KMS-11 (cell line): ENCODE results near the gene KDM3A.
"Not testable (repeated sequence)": the region's sequence is repeated elsewhere in the genome, so short reads cannot be mapped to it uniquely, and the experiment has no call there.

ENCODE experiments used
- H2AFZ ChIP-seq: fragments of 200-600 bp; sonication (generic); 2 replicates; pipeline ENCODE4 v1.6.1; 2016; ENCODE audit warnings: antibody characterized with exemption, mixed run types, low read depth
- H3K27ac ChIP-seq: fragments of 200-600 bp; sonication (generic); 2 replicates; pipeline ENCODE4 v1.6.1; 2016; ENCODE audit warnings: mild to moderate bottlenecking, mixed run types
- H3K27me3 ChIP-seq: fragments of 200-600 bp; sonication (generic); 2 replicates; pipeline ENCODE4 v1.6.1; 2017; ENCODE audit warnings: mild to moderate bottlenecking, low read depth, mixed run types, moderate library complexity; ENCODE audit not compliant: insufficient read depth
- H3K36me3 ChIP-seq: fragments of 200-600 bp; sonication (generic); 2 replicates; pipeline ENCODE4 v1.6.1; 2017; ENCODE audit warnings: mild to moderate bottlenecking, mixed run types; ENCODE audit not compliant: insufficient read depth
- H3K4me1 ChIP-seq: fragments of 200-600 bp; sonication (generic); 2 replicates; pipeline ENCODE4 v1.6.1; 2016; ENCODE audit warnings: mild to moderate bottlenecking, low read depth, mixed run types; ENCODE audit not compliant: poor library complexity, severe bottlenecking
- H3K4me2 ChIP-seq: fragments of 200-600 bp; sonication (generic); 2 replicates; pipeline ENCODE4 v1.7.0; 2016; ENCODE audit warnings: mild to moderate bottlenecking, mixed run types
- H3K4me3 ChIP-seq: fragments of 200-600 bp; sonication (generic); IDR thresholded peaks from 2 replicates; pipeline ENCODE4 v1.6.1; 2017; ENCODE audit warnings: low read depth, low read length, mixed read lengths; ENCODE audit not compliant: insufficient read depth
- H3K79me2 ChIP-seq: fragments of 200-600 bp; sonication (generic); 2 replicates; pipeline ENCODE4 v1.6.1; 2016; ENCODE audit warnings: low read depth, mixed run types; ENCODE audit not compliant: insufficient read depth
- H3K9ac ChIP-seq: fragments of 200-600 bp; sonication (generic); 2 replicates; pipeline ENCODE4 v1.6.1; 2016; ENCODE audit warnings: mild to moderate bottlenecking, mixed run types
- H4K20me1 ChIP-seq: fragments of 200-600 bp; sonication (generic); 2 replicates; pipeline ENCODE4 v1.6.1; 2016; ENCODE audit warnings: mild to moderate bottlenecking, mixed run types; ENCODE audit not compliant: insufficient read depth
- CTCF ChIP-seq: fragments of 200-600 bp; sonication (generic); conservative IDR thresholded peaks from 2 replicates; pipeline ENCODE4 v1.6.1; 2017; ENCODE audit warnings: low read depth, mild to moderate bottlenecking, antibody characterized with exemption, low read length, moderate library complexity, mixed read lengths

KDM3A gene

GRCh38 chr2:86491088-86491487 lies 49.9 kb downstream of the KDM3A start:
- TF ChIP-seq CTCF = no peak
- Histone ChIP-seq H3K79me2 (no peaks in the 10 kb centered on the region), H3K4me1 (no peaks in the 10 kb centered on the region), H3K4me3 (no peak overlapping the region), H3K9ac (no peak overlapping the region), H2AFZ (no peak overlapping the region), H3K27ac (no peak overlapping the region), H3K4me2 (no peak overlapping the region), H3K27me3 (no peaks in the 10 kb centered on the region), H4K20me1 (no peaks in the 10 kb centered on the region), H3K36me3 (peaks cover 14% of the 10 kb centered on the region; the same call in 1 of the 2 replicates)

- no peak overlapping the region for H2AFZ ChIP-seq
- H3K79me2 ChIP-seq = no peaks in the 10 kb centered on the region
- peaks cover 13% of the 10 kb centered on the region; the same call in 1 of the 2 replicates for H3K36me3 ChIP-seq
- no peaks in the 10 kb centered on the region for H3K4me1 ChIP-seq
- no peak for TF ChIP-seq CTCF
- no peak overlapping the region for H3K27ac ChIP-seq
- H4K20me1 ChIP-seq = no peaks in the 10 kb centered on the region
- H3K4me3 ChIP-seq = no peak overlapping the region
- H3K9ac ChIP-seq = no peak overlapping the region
- H3K27me3 ChIP-seq = no peaks in the 10 kb centered on the region
- H3K4me2 ChIP-seq = no peak overlapping the region
Measured at GRCh38 chr2:86492048-86492453, 50.9 kb downstream of the KDM3A start.

GRCh38 chr2:86496391-86496790 lies 55.2 kb downstream of the KDM3A start:
- not testable (repeated sequence) for H3K79me2 ChIP-seq, H3K36me3 ChIP-seq, H3K4me2 ChIP-seq, H2AFZ ChIP-seq, H3K9ac ChIP-seq, H3K27me3 ChIP-seq, H4K20me1 ChIP-seq, H3K4me3 ChIP-seq, H3K27ac ChIP-seq, H3K4me1 ChIP-seq

GRCh38 chr2:86498468-86499260 lies 57.5 kb downstream of the KDM3A start:
- peaks cover 3% of the 10 kb centered on the region; the same call in 1 of the 2 replicates for H3K36me3 ChIP-seq

More at GRCh38 chr2:86498468-86499260, 57.5 kb downstream of the KDM3A start:
- Histone ChIP-seq H3K9ac (no peak overlapping the region), H3K4me2 (no peak overlapping the region), H3K27me3 (no peaks in the 10 kb centered on the region), H3K4me3 (no peak overlapping the region), H3K27ac (no peak overlapping the region), H4K20me1 (no peaks in the 10 kb centered on the region), H2AFZ (no peak overlapping the region), H3K79me2 (no peaks in the 10 kb centered on the region), H3K4me1 (no peaks in the 10 kb centered on the region)
- no peak for TF ChIP-seq CTCF
